GM19240 (cell line): ENCODE measurements around the gene HID1.
"Not testable (repeated sequence)": the region's sequence is repeated elsewhere in the genome, so short reads cannot be mapped to it uniquely, and the experiment has no call there.

Source experiments
- DNase-seq: peaks from one replicate; pipeline ENCODE4 v3.0.0; 2011; ENCODE audit warnings: low spot score; ENCODE audit not compliant: insufficient read length

Gene HID1

DNA sequence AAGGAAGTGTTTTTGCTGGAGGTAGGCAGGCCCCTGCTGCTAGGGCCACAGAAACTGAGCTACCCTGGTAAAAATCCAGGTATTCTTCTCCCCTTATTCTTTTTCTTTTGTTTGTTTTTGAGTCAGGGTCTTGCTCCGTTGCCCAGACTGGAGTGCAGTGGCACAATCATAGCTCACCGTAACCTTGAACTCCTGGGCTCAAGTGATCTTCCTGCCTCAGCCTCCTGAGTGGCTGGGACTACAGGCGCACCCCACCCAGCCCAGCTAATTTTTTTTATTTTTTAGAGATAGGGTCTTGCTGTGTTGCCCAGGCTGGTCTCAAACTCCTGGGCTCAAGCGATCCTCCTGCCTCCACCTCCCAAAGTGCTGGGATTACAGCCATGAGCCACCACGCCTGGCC lies 3.1 kb downstream of the HID1 start:
- not testable (repeated sequence) for DNase-seq

DNA sequence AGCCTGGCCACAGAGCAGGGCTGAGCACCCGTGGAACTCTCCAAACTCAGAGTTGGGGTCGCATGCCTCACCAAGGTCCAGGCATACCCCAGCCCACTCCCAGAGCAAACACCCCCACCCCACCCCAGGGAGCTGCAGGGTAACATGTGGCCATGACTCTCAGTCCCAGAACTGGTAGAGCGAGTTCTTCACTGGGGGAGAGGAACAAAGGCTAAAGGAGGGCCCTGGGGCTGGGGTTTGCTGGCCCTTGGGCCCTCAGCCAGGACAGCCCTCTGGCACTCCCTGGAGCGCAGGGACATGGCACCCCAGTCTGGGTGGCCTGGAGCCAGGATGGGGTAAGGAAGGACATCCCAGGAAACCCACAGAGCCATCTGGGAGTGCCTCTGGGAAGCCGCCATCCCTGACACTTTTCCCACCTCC lies 4.2 kb downstream of the HID1 start:
- no peak for DNase-seq

DNA sequence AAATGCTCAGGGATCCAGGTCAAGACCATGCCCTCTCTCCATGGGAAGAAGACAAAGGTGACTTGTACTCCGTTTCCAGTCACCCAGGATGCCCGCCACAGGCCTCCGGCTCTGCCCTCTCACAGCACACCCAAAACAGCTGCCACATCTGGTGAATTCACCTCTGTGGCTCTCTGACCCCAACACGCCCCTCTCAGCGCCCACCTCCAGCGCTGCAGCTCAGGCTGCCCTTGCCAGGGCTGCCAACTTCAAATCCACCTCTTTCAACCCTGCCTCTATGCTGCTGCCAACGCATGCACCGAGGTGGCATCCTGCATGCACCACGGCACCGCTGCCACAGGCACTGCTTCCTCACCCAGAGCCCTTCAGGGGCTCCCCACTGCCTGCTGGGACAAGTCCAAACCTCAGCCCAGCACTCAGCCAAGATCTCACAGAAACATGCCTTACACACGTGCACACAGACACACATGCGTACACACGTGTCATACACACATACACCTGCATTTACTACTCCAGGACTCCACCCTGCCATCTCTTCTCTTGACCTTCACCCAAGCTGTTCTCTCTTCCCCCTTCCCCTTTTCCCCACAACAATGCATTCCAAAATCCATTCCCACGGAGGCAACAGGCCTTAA lies 7.5 kb downstream of the HID1 start:
- DNase-seq: no peak

DNA sequence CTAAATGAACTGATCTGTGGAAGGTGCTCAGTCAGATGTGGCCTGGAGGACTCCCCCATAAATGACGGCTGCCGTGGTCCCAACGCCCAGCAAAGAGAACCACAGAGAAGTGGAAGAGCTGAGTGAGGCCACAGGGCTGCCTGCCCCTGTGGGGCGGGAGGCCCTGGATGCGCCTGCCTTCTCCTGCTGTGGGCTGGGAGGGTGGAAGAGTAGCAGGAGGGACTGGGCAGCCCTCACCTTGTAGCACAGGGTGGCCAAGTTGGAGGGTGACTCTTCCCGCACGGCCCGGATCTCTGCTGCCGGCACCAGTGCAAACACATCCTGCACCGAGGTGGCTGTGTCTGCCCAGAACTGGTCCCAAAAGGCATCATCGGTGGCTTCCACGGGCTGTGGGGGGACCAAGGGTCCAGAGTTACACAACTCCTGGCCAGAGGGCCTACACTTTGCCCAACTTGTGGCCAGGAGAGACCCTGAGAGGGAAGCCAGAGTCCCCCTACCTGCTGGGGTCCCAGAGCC lies 8.3 kb downstream of the HID1 start:
- no peak for DNase-seq

DNA sequence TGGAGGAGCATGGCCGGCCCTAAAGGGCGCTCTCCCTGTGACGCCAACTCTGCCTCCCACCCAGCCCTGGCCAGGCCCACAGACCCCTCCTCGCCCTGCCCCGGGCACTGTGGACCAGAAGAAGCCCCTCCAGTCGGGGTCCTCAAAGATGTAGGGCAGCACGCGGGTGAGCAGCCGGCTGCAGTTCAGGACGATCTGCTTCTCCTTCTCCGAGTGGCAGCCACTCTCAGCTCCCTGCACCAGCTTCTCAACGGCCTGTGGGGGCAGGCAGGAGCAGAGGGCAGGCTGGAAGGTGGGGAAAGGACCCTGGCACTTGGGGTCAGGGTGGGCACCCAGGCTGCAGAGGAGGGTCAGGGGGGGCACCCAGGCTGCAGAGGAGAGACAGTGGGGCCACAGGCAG lies 8.9 kb downstream of the HID1 start:
- DNase-seq: no peak

DNA sequence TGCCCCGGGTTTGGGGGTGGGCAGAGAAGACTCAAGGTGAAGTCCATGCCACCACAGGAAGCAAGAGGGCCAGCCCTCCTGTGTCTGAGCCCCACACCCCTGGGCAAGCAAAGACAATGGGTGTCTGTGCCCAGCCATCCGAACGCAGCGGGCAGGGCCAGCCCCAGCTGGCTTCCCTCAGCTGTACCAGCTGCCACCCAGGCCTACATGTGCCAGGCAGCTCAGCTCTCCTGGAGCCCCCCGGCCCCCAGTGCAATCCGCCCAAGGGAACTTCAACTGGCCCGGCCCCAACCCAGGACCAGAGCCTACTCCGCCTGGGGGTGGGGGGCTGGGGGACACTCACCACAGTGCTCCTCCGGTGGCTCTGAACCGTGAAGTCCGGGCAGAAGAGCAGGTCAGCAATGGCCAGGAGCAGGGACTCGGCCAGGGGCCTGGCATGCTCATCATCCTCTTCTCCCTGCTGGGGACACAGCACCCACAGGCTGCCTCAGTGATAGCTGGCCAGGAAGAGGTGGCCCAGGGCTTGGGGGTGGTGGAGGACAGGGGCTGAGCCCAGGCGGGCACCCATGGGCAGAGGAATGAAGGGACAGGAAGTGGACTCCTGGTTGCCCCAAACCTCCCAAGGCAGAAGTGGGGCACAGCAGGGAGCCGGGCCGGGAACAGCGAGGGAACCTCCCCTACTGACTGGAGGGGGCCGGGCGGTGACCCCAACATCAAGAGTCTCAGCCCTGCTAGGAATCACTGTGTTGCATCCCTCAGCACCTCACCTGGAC lies 9.8 kb downstream of the HID1 start:
- no peak for DNase-seq

DNA sequence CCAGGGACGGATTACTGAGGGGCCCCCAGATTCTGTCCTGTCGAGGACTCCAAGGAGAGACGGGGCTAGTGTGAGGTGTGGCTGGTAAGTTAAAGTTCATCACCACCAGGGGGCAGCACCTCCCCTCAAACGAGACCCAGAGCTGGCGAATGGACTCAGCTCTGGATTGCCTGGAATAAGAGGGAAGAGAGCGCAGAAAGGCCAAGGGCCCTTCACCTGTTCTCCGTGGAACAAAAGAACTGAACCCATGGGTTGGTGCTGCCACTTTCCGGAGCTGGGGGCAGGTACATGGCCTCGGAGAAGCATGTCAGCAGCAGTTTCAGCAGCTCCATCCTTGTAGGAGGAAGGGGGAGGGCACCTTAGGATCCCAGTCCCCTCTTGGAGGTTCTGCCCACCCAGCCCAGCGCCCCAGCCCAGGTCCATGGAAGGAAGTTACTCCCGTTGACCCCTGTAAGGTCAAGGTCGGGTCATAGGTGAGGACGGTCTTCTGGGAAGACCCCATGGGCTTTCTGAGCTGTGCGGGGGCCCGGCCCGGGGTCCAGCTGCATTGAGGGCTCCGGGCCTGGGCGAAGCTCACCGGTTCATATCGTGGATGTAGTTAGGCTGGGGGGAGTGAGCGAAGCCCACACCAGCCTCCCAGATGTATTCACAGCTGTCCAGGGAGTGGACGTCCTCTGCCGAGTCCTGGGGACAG lies 10.8 kb downstream of the HID1 start:
- DNase-seq: peak; percentile 79

DNA sequence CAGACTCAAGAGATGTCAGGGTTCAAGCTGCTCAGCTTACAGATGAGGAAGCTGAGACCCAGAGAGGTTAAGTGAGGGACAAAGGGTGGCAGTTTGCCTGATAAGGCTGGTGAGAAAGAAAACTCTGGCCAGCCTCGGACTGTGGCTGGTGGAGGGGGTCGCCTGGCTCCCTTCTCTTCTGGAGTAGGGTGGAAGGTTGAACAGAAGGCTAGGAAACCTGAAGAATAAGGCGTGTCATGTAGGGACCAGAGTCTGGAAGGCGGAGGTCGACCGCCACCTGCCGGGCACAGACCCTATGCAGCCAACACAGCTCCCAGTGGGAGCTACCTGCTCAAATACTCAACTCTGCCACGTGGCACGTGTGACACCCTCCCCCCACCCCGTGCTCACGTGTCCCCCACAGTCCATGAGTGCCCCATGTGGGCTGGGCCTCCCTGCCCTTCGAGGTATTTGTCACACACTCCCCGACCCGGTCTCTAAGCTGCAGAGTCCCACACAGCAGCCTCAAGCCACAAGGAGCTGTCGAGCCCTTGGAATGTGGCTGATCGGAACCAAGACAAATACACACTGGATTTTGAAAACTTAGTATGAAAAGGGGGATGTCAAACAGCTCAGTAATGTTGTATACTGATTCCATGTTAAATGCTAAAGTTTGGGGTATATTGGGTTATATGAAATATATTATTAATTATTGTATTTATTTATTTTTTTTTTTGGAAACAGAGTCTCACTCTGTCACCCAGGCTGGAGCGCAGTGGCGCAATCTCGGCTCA lies 11.8 kb downstream of the HID1 start:
- DNase-seq: peak; percentile 55

DNA sequence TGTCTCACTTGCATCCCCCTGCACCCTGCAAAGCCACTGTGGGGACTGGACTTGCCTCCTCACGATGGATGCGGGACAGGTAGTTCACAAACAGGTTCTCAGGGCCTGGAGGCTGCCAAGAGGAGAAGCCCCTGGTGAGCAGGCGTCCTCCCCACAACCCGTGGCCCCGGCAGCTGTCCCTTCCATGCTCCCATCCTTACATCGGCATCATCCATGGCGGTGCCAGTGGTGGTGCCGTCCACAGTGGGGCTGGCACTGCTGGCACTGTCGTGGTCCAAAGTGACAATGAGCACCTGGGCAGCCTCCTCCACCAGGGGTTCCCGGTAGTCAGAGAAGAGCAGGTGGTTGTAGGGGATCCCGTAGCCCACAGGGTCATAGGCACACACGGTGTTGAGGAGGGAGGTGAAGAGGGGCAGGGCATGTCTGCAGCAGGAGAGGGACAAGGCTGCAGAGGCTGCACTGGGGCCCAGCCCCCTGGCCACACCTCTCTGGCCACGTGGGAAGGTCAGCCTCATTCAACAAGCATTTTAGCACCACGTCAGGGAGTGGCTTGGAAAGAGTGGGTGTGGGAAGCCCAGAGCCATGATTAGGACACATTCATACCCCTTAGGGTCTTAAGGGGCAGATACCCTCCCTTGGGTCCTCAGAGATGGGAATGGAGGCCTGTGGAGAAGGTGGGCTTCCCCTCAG lies 12.6 kb downstream of the HID1 start:
- DNase-seq: no peak

DNA sequence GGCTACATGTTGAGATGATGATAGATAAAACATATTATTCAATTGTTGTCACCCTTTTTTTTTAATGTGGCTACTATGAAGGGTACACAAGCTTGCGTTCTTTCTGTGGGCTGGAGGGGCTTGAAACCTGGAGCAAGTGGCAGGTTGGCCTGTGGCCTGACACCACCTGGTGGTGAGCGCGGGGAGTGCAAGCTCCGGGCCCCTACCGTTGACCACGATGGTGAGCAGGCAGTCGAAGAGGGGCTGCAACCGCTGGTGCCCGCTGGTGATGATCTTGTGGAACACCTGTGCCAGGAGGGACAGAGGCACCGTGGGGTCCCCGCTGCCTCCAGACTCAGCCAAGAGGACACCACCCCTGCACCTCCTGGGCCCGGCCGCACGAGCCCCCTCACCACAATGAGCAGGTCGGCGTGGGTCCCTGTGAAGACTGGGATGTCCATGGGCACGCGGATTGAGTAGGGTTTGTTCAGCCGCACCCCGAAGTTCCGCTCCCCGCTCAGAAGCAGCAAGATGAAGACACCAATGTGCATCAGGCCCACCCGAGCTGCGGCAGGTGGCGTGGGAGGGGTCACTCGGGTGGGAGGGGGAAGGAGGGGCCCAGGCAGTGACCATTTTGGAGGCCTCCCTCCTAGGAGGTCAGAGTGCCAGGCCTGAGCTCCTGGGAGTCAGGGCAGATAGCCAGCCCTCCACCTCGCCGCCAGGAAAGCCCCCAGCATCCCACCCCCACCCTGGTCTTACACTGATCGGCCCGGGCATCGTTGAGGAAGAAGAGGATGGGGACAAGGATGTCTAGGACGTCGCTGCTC lies 14.4 kb downstream of the HID1 start:
- peak; percentile 82 for DNase-seq

DNA sequence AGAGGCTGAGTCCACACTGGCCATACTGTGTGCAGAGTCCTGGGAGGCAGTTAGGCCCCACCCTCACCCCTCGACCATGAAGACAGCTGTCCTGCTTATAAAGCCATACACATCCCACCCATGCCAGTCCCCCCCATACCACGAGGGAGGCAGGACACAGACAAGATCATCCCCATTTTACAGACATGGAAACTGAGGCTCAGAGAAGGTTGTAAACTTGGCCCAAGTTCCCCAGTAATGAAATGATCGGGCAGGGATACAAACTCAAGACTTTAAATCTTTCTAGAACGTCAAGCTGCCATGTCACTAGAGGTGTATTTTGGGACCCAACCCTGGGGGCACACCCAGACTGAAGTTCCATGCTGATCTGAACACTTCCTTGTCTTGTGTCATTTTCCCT lies 16.5 kb downstream of the HID1 start:
- no peak for DNase-seq

DNA sequence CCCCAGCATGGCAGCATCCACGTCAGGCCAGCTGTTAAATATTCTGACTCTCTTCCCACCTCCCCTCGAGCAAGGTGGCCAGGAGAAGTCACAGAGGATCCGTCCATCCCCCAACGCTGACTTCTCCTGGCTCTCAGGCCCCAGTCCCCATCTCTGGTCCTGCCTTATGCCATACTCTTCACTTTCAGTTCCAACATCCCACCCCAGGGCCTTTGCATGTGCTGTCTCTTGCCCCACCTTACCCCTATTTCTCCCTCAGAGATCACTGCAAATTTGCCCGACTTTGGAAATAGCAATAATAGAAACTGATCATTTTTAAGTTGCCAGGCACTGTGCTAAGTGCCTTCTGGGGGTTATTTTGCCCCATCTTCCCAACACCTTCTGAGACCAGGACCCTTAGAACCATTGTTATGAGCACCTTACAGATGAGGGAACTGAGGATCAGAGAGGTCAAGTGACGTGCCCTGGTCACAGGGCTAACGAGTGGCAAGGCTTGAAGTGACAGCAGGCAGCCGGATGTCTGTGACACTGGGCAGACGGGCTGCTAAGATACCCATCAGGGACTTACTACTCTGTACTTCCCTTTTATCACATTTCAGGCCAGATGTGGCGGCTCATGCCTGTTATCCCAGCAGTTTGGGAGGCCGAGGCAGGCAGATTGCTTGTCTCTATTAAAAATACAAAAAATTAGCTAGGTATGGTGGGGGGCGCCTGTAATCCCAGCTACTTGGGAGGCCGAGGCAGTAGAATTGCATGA lies 17.7 kb downstream of the HID1 start:
- no peak for DNase-seq

DNA sequence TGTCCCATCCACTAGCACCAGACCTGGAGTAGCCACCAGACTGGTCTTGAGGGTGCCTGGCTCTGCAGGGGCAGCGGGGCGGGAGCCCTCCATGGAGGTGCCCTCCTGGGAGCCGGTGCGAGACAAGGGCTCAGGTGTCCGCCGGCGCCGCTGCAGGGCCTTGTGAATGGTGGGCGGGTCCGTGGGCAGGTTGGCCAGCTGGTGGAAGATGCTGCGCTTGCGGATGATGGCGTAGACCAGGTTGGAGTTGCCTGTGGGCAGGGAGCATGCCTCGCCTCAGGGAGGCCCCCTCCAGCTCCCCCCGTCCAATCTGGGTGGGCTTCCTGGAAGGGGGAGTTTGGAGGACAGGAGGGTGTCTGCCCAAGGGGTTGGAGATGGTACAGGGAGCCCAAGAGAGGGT lies 18.4 kb downstream of the HID1 start:
- no peak for DNase-seq

DNA sequence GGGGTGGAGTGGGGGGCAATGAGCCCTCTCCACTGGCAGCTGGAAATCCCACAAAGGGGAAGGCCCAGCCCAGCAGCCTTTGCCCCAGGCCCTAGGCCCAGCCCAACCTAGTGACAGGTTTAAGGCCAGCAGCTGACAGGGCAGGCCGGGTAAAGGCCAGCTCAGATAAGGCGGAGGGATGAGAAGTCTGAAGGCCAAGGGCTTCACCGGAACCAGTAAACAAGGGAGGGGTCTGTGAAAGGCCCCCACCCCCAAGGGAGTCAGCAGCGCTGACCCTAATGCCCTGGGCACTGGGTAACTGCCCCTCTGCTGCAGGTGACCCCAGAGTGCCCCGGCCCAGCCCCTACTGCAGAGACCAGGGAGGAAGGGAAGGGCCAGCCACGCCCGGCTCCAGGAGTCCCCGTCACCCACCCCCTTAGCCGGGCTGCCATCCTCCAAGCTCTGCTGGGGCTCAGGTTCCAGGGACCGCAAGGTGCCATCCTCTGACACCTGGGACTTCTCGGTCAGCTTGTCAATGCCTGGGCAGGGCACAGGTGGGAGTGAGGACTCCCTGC lies 19.3 kb downstream of the HID1 start:
- no peak for DNase-seq

DNA sequence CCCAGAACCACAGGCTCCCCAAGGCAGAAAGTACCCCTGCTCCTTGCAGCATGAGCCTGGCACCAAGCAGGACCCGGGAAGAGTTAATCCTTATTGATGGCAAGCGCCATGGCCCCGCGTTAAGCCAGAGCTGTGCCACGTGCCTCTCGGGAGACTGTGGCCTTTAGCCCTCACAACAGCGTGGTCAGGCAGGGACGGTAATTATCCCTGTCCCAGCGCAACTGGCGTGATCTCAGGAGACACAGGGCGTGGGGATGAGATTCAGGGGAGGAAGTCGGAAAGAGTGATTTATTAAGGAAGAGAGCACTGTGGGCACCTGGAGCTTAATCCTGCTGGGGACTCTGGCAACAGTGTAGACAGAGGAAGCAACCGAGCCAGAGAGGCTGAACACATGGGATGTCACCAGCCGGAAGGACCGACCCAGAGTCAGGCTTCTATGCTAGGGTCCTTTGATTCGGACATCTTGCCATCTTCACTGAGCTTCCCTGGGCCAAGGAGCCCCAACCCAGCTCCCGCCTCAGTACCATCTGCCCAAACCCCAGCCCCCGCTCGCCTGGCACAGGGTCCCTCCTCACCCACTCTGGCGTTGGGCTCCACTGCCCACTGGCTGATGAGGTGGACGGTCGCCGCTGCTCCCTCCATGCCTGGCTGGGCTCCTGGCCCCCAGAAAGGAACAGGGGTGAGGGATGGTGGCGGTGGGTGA lies 20.0 kb downstream of the HID1 start:
- DNase-seq: no peak

DNA sequence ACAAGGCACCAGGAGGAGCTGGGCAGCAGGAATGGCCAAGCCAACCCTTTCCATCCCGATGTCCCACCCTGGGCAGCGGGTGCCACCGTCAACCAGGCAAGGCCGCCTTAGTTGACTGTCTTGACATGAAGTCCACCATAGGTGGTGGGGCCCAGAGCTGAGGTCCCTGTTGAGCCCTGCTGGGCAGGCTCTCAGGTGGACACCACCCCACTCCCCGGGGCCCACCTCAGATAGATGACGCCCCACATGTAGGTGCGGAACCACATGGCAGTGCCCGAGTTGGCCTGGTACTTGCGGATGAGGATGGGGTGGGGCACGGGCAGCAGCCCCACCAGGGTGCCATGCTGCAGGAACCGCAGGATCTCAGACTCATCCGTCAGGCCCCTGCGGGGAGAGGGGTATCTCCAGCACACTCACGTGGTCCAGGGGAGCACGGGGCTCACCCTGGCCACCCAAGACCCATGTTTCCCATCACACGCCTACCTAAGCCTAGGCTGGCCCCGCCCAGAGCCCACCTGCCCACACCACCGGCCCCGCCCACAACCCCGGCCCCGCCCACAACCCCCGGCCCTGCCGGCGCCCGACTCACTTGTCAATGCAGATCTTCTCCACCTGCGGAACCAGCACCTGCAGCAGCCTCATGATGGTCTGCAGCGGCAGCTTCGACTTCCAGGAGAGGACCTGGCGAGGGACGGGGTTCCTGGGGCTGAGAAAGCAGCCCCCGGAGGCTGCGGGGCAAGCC lies 20.7 kb downstream of the HID1 start:
- no peak for DNase-seq

DNA sequence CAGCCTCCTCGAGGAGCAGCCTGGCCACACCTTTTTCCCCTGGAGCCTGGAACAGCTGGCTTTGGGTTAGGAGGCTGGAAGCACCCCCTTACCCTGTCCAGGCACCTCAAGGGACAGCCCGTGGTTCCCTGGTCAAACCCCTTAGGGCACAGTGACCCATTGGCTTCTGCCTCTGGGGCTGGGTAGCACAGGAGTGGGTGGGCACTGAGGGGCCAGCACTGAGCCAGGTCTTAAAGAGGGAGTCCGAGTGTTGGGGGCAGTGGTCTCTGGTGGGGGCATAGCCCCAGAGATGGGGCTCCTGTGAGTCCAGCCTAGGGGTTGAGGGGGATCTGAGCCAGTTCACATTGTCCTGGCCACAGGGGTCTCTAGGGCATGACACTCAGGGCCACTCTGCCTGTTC lies 21.5 kb downstream of the HID1 start:
- no peak for DNase-seq

DNA sequence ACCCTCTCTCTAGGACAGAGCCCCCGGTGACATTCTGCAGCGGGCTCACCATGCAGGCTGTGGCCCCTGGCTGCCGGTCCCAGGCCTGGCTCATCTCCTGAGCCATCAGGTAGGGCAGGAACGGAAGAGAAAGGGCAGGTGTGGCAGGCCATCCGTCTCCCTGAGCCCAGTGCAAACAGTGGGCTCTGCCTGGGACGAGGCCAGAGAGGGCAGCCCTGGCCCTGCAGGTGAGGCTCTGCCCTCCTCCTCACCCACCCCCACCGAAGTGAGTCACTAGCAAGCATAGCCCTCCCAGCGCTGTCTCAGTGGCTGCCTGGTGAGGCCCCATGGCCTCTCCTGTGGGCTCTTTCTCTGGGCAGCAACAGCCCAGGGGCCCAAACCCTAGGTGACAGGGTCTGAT lies 22.4 kb downstream of the HID1 start:
- no peak for DNase-seq
